Left lung (tissue), 10 donors: ENCODE results near the gene SLC4A7. TPM values are rescaled to one million over a fixed set of nuclear protein-coding genes. Genes with fewer than 3 reads are reported as not detected.

Experiments
- ATAC-seq: fragments of 200-7000 bp; cut with Tn5 transposase; one replicate; pipeline ENCODE4 v1.9.1; 2020; ENCODE audit warnings: moderate library complexity
- DNase-seq, 4 donors: peaks; one replicate each; pipeline ENCODE4 v3.0.0-alpha.2; 2013 to 2020
- H3K27ac ChIP-seq, 2 donors: fragments of 200-600 bp; sonication (generic) in 1 of 2; one replicate each; pipeline versions ENCODE4 v1.5.0 to v1.8.0; 2020 to 2021
- H3K27me3 ChIP-seq, 2 donors: fragments of 200-600 bp; sonication (generic) in 1 of 2; one replicate each; pipeline versions ENCODE4 v1.5.0 to v1.8.0; 2020 to 2021
- H3K36me3 ChIP-seq, 2 donors: fragments of 200-600 bp; sonication (generic) in 1 of 2; one replicate each; pipeline versions ENCODE4 v1.5.0 to v1.8.0; 2020 to 2021
- H3K4me1 ChIP-seq, 2 donors: fragments of 200-600 bp; one replicate each; pipeline ENCODE4 v1.8.0; 2021
- H3K4me3 ChIP-seq, 2 donors: fragments of 200-600 bp; sonication (generic) in 1 of 2; one replicate each; pipeline versions ENCODE4 v1.5.0 to v1.8.0; 2020 to 2021; ENCODE audit warnings: mild to moderate bottlenecking in 1 of 2
- H3K9me3 ChIP-seq, 2 donors: fragments of 200-600 bp; sonication (generic) in 1 of 2; one replicate each; pipeline versions ENCODE4 v1.5.0 to v1.8.0; 2020 to 2021
- intact Hi-C, 2 donors: fragments of 100-400 bp; cut with DNase I; formaldehyde crosslinking; loops; one replicate each; pipeline versions ENCODE4 v1.11.2 to v1.14.2; 2022
- polyA plus RNA-seq, 6 donors: library from polyadenylated mRNA; unstranded; fragments of 120-200 nt; gene quantifications; one replicate each; pipeline ENCODE4 v1.2.1, GENCODE V29; 2013; ENCODE audit not compliant: insufficient read length in 6 of 6
- total RNA-seq, 2 donors: library from RNA; stranded (reverse); fragmentation: NEBNext Ultra II Directional; extraction: Animal tissue kit (Norgen Biotek cat#: 25700); gene quantifications; one replicate each; pipeline ENCODE4 v1.2.1, GENCODE V29; 2021
- TF ChIP-seq, protein P1 (sequence below), 2 donors: fragments of 200-600 bp; sonication (generic) in 1 of 2; IDR thresholded peaks; one replicate each; pipeline versions ENCODE4 v1.5.0 to v1.8.0; 2021; ENCODE audit warnings: antibody characterized with exemption in 2 of 2
- donor health status: DM: no; HTN: yes; CAD: no.
- donor health status: DM: no; HTN: no; CAD: no.

SLC4A7 gene
- total and polyA plus RNA-seq, 8 donors: 14.8 to 45.7 (median 35.9) TPM

DNA sequence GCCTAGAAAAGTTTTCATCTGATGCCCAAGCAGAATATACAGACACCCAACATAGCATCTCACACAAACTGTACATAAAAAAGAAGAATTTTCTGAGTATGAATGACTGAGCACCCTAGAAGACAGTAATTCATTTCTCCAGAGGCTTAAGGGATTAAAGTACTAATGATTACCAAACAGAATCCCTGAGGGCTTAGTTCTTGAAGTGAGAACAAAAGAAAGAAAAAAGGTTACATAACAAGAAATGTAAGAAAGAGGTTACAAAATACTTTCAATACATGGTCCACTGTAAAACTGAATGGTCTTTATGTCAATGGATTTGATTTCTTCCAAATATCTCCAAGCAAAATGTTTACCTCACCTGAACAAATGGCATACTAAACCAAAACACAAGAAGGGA is 105.9 kb downstream of the SLC4A7 start:
- TF ChIP-seq, protein P1, sequence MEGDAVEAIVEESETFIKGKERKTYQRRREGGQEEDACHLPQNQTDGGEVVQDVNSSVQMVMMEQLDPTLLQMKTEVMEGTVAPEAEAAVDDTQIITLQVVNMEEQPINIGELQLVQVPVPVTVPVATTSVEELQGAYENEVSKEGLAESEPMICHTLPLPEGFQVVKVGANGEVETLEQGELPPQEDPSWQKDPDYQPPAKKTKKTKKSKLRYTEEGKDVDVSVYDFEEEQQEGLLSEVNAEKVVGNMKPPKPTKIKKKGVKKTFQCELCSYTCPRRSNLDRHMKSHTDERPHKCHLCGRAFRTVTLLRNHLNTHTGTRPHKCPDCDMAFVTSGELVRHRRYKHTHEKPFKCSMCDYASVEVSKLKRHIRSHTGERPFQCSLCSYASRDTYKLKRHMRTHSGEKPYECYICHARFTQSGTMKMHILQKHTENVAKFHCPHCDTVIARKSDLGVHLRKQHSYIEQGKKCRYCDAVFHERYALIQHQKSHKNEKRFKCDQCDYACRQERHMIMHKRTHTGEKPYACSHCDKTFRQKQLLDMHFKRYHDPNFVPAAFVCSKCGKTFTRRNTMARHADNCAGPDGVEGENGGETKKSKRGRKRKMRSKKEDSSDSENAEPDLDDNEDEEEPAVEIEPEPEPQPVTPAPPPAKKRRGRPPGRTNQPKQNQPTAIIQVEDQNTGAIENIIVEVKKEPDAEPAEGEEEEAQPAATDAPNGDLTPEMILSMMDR (IDR thresholded peaks at IDR 0.05): no peak
- no peak overlapping the region for H3K27ac ChIP-seq
- H3K9me3 ChIP-seq: no peaks in the 10 kb centered on the region
- no peak overlapping the region for H3K4me3 ChIP-seq
- ATAC-seq (no peak), DNase-seq (no peak)
- H3K36me3 ChIP-seq: peaks cover 0 to 38% of the 10 kb centered on the region in 2 donors
- H3K27me3 ChIP-seq: no peaks in the 10 kb centered on the region
- H3K4me1 ChIP-seq: no peaks in the 10 kb centered on the region
- intact Hi-C loops: no loop called here

DNA sequence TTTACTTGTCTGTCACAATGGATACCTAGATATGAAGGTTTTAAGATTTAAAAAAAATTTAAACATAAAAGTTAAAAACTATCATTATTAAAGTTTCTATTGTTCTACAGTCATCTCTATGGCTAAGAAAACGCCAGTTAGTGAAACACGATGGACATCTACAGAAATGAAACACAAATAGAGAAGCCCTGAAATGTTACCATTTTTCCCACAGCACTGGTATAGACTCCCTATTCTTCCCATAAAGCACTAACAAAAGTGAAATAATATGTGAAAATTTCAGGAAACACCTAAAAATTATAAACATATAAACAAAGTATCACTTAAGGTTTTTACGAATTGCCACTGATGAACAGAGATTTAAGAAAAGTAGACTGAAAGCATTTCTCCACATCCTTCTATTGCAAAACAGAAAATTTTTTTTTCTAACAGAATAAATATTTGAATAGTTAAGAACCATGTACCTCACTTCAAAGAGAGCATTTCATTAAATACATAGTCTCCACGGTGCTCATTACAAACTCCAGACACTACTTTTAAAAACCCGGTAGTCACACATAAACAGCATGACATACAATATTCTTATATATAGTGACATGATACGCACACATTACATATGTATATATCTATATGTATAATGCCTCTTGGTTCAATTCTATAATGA is 107.9 kb downstream of the SLC4A7 start:
- Histone ChIP-seq H3K36me3 (peaks cover 0 to 19% of the 10 kb centered on the region in 2 donors), H3K4me3 (no peak overlapping the region), H3K9me3 (no peaks in the 10 kb centered on the region), H3K27ac (no peak overlapping the region), H3K27me3 (no peaks in the 10 kb centered on the region), H3K4me1 (no peaks in the 10 kb centered on the region)
- intact Hi-C loops: no loop called here
- ATAC-seq: peak; percentile 80
- DNase-seq: no peak
- TF ChIP-seq, protein P1 (IDR thresholded peaks at IDR 0.05): no peak

DNA sequence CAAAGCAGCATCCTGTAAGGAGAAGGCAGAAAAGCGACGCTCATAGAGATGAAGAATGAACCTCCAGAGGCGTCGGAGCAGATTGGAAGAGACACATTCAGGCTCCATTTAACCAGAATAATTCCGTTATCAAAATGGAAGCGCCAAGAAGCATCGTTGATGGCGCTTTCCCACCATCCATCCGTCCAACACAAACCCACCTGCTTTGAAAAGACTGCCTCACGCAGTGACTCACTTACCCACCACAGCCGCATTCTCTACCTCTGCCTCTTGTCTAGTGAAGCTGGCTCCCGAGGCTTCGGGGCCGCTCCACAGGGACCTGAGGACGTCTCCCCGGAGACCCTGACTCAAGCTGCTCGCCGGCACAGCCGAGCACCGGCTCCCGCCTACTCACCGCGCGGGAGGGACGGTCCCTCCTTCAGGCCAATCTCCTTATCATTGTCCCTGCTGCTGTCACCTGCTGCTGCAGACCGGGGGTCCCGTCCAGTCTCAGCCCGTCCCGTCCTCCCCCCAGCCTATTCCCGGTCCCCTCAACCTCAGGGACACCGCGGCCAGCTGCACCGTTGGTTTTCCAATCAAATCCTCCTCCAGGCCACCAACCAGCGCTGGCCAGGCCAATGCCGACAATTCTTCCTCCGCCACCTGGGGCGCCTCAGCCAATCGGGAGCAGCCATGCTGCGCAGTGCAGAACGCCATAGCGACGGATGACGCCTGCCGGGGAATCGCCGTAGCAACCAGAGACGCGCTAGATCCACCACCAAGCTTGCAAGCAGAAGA is 115.2 kb downstream of the SLC4A7 start, which contains the start of gene NEK10:
Gene NEK10, minus strand, starts transcription at position 553 of the 777 bp plus-strand sequence. CDS start 16,501 bp downstream, outside the sequence.
- no peaks in the 10 kb centered on the region for H3K36me3 ChIP-seq
- peaks cover 0 to 5% of the 10 kb centered on the region in 2 donors for H3K27me3 ChIP-seq
- H3K4me1 ChIP-seq: peaks cover 3 to 11% of the 10 kb centered on the region in 2 donors
- no peak within 1 kb of the TSS for H3K27ac ChIP-seq
- H3K4me3 ChIP-seq: peak within 1 kb of the TSS; percentile 59 to 76
- ATAC-seq (peak; percentile 100), DNase-seq (peak; percentile 79 to 94 (median 92))
- H3K9me3 ChIP-seq: no peaks in the 10 kb centered on the region
- intact Hi-C loops: no loop called here
- TF ChIP-seq, protein P1 (IDR thresholded peaks at IDR 0.05): no peak

DNA sequence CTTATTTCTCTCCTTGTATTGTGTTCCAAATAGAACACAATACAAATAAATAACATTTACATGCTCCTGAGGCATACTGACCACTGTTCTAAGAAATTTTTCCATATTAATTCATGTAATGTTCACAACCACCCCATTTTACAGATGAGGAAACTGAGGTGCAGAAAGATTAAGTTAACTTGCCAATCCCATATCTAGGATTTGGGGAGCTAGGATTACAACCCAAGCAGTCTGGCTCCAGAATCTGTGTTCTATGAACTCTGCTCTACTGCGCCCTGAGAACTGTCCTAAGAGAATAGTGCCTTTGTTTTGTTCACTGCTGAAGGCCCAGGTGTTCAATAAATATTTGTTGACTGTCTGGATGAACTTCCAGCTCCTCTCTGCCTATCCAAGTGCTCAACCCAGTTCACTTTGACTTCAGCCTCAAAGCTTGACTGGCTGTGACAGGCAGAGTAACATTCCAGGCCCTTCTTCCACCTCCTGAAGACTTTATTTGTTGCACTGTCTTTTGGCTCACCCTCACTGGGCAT is 118.1 kb downstream of the SLC4A7 start:
- Histone ChIP-seq H3K9me3 (no peaks in the 10 kb centered on the region), H3K36me3 (no peaks in the 10 kb centered on the region), H3K4me1 (peaks cover 3 to 11% of the 10 kb centered on the region in 2 donors), H3K27ac (no peak overlapping the region), H3K4me3 (no peak overlapping the region), H3K27me3 (peaks cover 0 to 5% of the 10 kb centered on the region in 2 donors)
- intact Hi-C loops: no loop called here
- ATAC-seq (no peak), DNase-seq (no peak)
- TF ChIP-seq, protein P1 (IDR thresholded peaks at IDR 0.05): no peak
